Raji (cell line): Measurements from ENCODE around the gene CYB5A.

ENCODE experiments used
- POLR2A ChIP-seq: IDR thresholded peaks from 2 replicates; pipeline ENCODE4 v1.6.1; 2011; ENCODE audit warnings: low read depth, low read length, control low read depth; ENCODE audit not compliant: insufficient read depth

Gene CYB5A

GRCh38 chr18:74283646-74284045, 8.1 kb downstream of the CYB5A start:
- no peak for TF ChIP-seq POLR2A

DNA sequence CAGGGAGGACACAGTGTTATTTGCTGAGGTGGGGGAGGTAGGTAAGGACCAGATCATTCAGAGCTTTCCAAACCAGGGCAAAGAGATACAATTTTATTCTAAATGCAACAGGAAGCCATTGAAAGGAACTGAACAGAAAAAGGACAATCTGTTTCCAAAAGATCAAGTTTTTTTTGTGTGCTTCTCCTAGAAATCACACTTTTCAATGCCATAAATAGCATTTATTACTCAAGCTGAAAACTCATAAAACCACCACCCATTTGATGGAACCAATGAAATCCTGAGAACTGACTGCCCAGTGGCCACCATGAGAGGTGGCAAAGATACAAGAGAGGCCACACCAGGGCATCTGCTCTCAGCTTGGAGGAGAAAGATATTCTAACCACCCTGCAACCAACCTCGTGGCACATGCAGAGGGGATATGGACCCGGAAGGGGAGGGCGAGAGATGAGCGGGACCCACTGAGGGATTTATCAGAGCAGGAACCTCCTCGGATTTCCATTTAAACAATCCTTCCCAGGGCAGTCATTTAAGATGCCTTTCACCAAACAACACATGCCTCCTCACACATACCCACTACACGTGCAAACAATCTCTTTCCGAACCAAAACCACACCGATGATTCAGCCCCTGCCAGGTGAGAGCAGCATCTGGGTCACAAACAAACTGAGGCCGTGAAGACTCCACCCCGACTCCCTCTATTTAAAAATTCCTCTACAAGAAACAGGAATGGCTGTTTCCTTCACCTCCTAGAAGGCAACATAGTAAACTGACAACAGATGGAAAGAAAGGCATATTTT, 8.8 kb downstream of the CYB5A start:
- no peak for TF ChIP-seq POLR2A

DNA sequence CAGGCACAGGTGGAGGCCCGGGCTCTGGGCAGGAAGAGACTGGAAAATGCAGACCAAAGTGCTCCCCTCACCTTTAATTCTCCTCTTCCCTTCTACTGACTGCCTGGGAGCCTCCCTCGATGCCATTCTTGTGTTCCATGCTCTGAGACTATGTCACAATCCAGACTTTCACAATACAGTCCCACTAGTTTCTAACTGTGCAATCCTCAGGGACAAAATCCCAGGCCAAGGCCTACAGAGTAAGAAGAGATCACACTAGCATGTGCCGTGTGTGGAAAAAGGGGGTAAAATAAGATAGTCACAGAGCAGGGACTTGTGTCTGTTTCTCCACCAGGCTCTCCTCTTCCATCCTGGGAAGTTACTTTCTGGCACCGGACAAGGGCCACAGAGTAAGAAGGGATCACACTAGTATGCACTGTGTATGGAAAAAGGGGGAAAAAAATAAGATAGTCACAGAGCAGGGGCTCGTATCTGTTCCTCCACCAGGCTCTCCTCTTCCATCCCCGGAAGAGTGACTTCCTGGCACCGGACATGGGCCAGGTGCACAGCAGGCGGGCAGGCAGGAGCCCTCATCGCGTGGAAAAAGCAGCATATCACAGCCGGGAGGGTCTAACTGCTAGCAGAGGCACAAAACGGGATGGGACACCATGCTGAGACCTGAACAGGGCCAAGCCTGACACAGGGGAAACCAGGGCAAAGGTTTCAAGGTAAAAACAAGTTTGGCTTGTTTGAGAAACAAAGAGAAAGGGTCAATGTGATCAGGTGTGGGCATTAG, 9.6 kb downstream of the CYB5A start:
- TF ChIP-seq POLR2A: no peak

GRCh38 chr18:74281011-74281979, 10.5 kb downstream of the CYB5A start:
- TF ChIP-seq POLR2A: no peak

GRCh38 chr18:74278983-74279382, 12.8 kb downstream of the CYB5A start:
- no peak for TF ChIP-seq POLR2A

- TF ChIP-seq POLR2A: no peak
Observed at GRCh38 chr18:74278058-74278457, 13.7 kb downstream of the CYB5A start.

DNA sequence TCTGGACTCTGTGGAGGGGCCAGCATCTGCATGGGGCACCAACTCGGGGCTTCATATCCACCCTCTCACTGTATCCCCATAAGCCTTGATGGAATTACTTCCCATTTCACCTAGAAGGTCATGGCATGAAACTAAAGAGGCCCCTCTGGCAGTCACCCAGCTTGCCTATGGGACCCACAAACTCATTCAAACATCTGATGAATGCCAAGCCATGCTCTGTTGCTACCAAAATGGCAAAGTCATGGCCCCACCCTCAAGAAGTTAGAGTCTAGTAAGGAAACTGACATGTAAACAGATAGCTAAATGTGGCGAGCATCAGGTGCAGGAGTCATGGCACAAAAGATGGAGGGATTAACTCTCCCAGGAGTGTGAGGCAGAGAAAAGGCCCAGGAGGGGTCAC, 14.5 kb downstream of the CYB5A start:
- no peak for TF ChIP-seq POLR2A

GRCh38 chr18:74276609-74277008, 15.2 kb downstream of the CYB5A start:
- TF ChIP-seq POLR2A: no peak

DNA sequence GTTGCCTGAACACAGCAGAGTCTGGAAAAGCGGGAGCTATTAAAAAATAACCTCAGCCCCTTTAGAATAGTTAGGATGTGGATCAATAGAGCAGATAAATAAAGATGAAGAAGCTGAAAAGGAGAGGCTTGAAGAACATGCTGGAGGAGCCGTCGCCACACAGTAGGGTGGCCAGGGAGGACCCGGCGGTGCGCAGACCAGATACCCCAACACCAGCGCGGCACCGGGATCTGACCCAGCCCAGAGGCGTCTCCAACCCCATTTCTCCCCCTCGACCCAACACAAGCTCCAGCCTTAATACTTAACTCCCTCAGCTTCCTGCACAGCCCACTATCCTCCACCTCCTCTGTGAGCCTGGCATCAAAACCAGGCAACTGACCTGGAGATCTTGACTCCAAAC, 16.0 kb downstream of the CYB5A start:
- no peak for TF ChIP-seq POLR2A

GRCh38 chr18:74274700-74275099, 17.1 kb downstream of the CYB5A start:
- no peak for TF ChIP-seq POLR2A

DNA sequence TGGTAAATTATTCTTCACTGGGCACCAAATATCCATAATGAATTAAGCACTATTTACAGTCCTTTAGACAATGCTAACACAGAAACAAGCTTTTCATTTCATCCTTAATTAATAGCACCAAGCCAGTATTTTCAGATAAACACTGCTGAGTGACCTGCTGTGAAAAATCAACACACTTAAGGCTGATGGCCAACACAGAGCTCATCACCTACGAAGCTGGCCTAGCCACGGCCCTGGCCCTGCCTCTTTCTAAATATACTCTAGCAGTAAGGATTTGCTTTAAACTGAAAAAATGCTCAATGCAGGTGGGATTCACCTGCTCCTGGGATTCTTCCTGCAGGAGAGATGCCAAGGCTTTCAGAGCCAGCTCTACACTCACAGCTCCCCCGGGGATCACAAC, 18.4 kb downstream of the CYB5A start:
- TF ChIP-seq POLR2A: no peak

- no peak for TF ChIP-seq POLR2A
Observed at GRCh38 chr18:74271635-74272034, 20.1 kb downstream of the CYB5A start.

DNA sequence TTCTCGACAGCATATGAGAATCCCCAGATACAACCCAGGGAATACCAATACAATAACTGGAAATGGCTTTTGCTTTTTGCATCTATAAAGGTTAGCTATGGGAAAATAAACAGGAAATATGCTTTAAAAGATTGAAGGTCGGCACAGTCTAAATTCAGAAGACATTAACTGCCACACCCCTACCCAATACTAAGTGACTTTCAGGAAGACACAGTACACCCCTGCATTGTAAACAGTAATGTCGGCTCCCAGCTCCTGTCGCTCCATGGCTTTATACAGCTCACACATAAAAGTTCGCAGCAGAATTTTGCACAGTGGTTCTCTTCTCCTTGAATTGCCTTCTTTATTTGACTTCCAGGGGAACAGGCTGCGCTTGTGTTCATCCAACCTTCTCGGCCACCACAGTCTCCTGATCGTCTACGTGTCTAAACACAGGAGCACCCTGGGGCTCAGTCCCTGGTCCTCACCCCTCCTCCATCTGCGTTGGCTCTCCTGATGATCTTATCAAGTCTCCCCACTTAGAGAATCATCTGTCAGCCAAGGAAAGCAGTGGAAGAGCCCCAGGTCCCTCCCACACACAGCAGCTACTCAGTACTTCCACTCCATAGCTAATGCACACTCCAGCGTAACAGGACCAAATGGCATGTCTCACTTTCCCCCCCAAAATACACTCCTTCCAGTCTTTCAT, 22.7 kb downstream of the CYB5A start:
- TF ChIP-seq POLR2A: no peak

- TF ChIP-seq POLR2A: no peak
Observed at GRCh38 chr18:74268175-74268574, 23.6 kb downstream of the CYB5A start.

DNA sequence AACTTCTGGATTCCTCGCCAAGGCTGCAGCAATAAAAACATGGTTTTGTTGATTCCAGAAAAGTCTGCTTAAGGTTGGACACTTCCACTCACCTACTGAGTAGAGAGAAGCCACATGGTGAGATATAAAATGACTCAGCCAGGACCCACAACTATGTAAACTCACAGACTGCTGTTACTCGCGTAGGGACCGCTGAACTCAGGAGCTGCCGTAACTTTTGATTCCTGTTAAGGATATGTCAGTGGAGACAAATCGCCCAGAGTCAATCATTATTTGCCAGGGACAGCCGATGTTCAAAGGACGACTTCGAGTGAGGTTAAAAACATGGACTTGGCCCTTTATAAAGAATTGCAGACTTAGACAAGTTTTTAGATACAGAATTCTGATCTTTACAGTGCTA, 25.6 kb downstream of the CYB5A start:
- TF ChIP-seq POLR2A: no peak
